Heart left ventricle (tissue), 13 donors: ENCODE results near the gene GAREM1.

Experiments
- CTCF ChIP-seq, 12 donors: fragments of 200-600 bp; sonication (generic) in 4 of 12; IDR thresholded peaks; one replicate each; pipeline versions ENCODE4 v1.5.0 to v1.8.0; 2018 to 2022; ENCODE audit warnings: antibody characterized with exemption in 12 of 12, mild to moderate bottlenecking in 5 of 12
- POLR2A ChIP-seq, 2 donors: fragments of 450-650 bp; IDR thresholded peaks; one replicate each; pipeline ENCODE4 v1.6.1; 2017; ENCODE audit warnings: antibody characterized with exemption in 2 of 2, mild to moderate bottlenecking in 2 of 2, moderate library complexity in 2 of 2
- donor health status: ischemic (EF 13 %, LVEDD 7.1; RV severe dilation, severe dysfunction).
- donor health status: DM: no; HTN: yes; CAD: no.
- donor health status: DM: no; HTN: no; CAD: no.
- donor health status: ischemic (EF 25% LVEDD 6.9; RV normal size, moderate dysfunction).
- donor health status: ischemic (EF 25% LVEDD 5.7; RV mildly dilated, moderate dysfunction).
- donor health status: ischemic (EF 35%, LVEDD 5.7; RV mildly dilated, moderate dysfunction).
- donor health status: nonischemic (EF 11% LVEDD 7.7; RV severe dilation, severe dysfunction).
- donor health status: DM: yes; HTN: yes; CAD: no.
- donor health status: PGD.
- donor health status: ischemic (EF 29% LVEDD 5.4; RV normal size, mild dysfunction).
- donor health status: nonischemic (EF 23%, LVEDD 6.1; RV moderate dilation, normal function).

DNA sequence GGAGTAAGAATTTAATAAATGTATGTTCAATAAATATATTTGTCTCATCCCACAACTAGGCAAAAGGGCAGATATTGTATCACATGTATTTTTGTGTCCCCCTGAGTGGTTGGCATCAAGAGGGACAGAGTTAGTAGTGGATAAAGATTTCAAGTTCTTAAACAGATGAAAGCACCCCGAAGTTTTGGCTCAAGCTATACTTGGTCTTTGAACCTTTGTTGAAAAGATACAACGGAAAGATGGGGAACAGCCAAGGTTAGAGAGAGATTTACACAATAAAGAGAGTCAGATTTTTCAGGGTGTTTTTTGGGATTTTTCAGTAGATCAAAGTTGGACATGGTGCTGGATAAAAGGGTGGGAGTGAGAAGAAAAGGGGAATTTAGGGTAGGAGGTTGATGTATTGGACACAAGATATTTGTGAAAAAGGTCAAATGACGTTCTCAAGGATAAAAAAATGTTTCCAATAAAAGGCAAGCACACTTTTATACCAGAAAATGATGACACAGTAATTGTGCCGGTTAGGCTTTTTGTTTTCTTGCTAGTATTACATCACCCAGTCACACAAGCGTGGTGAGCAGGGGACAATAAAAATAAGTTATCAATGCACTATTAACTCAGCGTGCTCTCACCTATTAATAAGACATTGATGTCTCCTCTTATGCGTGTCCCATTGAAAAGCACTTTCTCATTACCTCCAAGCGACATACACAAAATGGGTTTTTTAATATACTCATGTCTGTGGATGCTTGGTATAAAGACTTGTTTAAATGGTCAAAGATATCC is 221.3 kb downstream of the GAREM1 start:
- TF ChIP-seq POLR2A (IDR thresholded peaks at IDR 0.05) (no peak), CTCF (IDR thresholded peaks at IDR 0.05) (no peak)
